ENCODE data around the gene IFNAR1.

IFNAR1 gene

GRCh38 chr21:33401630-33401992 is 76.8 kb downstream of the IFNAR1 start:
- no peak for DNase-seq (ENCODE audit: low read depth in 3 of 3)

DNA sequence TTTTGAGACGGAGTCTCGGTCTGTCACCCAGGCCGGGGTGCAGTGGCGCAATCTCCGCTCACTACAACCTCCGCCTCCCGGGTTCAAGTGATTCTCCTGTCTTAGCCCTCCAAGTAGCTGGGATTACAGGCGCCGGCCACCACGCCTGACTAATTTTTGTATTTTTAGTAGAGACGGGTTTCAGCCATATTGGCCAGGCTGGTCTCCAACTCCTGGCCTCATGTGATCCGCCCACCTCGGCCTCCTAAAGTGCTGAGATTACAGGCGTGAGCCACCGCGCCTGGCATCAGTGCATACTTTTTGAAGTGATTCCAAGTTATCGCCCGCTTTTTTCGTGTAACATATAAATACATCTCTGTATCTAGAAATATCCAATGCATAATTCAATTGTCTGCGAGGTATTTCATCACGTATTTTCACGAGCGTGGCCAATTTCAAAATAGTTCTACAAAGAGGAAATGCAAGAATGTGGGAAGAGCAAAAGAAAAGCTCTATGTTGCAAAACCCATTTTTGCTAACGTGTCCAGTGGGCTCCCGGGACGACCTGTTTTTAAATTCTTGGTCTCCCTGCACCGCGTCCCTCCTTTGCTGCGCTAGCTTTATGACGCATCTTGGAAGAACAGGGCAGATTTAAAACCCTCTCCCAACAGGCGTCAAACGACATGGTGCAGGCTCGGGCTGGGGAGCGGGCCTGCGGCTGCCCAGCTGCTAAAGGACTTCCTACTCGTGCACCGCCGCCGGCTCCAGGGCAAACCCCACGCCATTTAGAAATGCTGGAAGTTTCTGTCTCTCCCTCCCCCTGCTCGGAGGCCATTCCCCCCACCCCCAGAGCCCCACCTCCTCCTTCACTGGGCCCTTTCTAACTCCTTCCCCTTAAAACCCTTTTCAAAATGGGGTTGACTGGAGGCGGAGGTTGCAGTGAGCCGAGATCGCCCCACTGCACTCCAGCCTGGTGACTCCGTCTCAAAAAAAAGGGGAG is 77.5 kb downstream of the IFNAR1 start:
- DNase-seq (ENCODE audit: low read depth in 3 of 3): no peak

- no peak for DNase-seq (ENCODE audit: low read depth in 3 of 3)
These were observed 78.5 kb downstream of the IFNAR1 start, which contains the start of gene IFNGR2 for GRCh38 chr21:33403128-33403785. Gene IFNGR2, plus strand, starts transcription at chr21:33403413. Its CDS starts 131 bp downstream, at chr21:33403544.

GRCh38 chr21:33403786-33404585 is 79.2 kb downstream of the IFNAR1 start:
- DNase-seq (ENCODE audit: low read depth in 3 of 3): no peak

DNA sequence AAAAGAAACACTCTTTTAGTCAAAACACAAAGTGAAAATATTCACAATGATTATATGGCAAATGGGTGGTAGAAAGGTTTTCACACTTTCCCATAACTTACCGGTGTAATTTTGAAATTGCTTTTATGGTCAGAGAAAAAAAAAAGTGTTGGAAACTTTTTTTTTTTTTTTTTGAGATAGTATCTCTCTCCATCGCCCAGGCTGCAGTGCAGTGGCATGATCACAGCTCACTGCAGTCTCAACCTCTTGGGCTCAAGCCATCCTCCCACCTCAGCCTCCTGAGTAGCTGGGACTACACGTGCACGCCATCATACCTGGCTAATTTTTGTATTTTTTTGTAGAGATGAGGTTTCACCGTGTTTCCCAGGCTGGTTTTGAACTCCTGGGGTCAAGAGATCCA is 81.7 kb downstream of the IFNAR1 start:
- DNase-seq (ENCODE audit: low read depth in 3 of 3): no peak

Measured in stimulated activated CD4-positive, alpha-beta T cell treated with anti-CD3 and anti-CD28 coated beads, TNF-alpha, amount 100 ng/mL, for 24 hours (primary cell).